ENCODE results near the gene SLC36A1.
"Not testable (repeated sequence)": the region's sequence is repeated elsewhere in the genome, so short reads cannot be mapped to it uniquely, and the experiment has no call there.

The SLC36A1 gene

DNA sequence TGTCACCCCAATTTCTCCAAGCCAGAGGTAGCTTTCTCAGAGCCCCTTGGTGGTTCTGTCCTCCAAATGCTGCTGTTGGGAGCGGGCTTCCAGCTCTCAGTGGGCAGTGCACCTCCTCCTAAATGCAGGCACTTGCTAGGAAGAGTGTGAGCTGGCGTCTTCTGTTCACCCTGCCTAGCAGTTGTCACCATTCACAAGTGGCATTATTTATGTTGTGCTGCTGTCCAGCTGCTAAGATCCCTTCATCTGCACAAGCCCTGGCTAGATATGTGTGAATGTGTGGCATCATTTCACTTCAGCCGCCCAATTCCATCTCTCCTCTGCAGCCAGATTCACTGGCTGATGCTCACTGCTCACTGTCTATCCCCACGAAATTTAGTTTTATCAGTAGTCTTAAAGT is 43.7 kb downstream of the SLC36A1 start:
- FAIRE-seq = no peak

DNA sequence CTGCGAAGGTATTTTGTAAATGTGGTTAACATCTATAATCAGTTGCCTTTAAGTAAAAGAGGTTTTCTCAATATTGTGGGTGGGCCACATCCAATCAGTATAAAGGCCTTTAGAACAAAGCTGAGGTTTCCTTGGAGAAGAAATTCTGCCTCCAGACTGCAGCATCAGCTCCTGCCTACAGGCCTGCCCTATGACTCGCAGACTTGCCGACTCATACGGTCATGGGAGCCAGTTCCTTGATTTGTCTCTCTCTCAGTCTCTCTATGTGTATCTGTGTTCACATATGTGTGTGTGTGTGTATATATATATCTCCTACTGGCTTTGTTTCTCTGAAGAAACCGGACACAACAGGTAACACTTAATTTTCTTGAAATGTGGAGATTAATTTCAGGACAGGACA is 45.3 kb downstream of the SLC36A1 start:
- no peak for FAIRE-seq

DNA sequence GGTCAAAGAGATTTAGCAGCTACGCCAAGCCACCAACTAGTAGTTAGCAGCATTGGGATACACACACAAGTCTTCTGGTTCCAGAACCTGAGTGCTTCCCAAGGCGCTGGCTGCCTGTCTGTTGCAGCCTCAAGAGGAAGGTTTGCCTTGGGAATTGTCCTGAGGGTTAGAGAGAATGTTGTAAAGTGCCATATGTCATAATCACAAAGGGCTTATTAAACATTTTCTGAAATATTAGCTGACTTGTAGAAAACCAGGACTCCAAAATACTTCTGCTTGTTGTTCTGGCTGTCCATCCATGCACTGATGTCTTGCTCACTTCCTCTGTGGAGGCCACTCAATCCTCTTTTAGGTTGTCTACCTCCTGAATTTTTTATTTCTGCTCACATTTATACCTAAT is 46.3 kb downstream of the SLC36A1 start:
- FAIRE-seq = no peak

DNA sequence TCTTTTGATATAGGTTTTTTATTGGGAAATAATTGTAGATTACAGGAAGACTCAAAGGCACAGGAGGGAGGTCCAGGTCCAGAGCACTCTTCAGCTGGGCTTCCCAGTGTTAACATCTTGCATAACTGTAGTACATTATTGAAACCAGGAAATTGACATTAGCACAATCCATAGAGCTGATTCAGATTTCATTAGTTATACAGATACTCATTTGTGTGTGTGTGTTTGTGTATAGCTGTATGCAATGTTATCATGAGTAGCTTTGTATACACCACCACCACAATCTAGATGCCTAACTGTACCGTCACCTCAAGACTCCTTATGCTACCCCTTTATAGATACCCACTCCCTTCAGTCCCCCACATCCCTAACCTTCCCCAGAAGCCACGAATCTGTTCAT is 47.9 kb downstream of the SLC36A1 start:
- FAIRE-seq = no peak

DNA sequence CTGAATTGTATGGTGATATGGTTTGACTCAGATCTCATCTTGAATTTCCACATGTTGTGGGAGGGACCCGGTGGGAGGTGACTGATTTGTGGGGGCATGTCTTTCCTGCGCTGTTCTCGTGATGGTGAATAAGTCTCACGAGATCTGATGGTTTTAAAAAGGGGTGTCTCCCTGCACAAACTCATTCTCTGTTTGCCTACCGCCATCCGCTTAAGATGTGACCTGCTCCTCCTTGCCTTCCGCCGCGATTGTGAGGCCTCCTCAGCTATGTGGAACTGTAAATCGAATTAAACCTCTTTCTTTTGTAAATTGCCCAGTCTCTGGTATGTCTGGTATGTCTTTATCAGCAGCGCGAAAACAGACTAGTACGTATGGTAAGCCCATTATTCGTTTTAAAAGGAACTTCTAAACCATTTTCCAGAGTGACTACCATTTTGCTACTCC is 48.7 kb downstream of the SLC36A1 start:
- FAIRE-seq = no peak

DNA sequence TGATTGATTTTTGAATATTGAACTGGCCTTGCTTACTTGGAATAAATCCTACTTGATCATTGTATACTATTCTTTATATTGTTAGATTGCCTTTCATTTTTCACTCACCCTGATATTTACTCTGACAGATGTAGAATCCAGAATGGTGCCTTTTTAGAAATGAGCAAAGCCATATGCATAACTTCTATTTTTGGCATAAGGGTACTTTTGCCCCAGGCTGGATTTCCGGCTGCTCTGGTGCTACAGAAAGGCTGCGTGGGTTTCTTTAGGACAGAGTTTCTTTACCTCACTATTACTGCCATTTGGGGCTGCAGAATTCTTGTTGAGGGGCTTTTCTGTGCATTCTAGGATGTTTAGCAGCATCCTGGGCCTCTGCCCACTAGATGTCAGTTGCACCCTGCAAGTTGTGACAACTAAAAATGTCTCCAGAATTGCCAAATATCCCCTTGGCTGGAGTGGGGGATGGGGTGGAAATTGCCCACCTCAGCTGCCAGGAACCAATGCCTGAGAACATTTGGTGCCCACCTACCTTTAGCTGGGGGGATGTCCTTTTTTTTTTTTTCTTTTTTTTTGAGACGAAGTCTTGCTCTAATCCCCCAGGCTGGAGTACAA is 50.1 kb downstream of the SLC36A1 start:
- no peak for FAIRE-seq

DNA sequence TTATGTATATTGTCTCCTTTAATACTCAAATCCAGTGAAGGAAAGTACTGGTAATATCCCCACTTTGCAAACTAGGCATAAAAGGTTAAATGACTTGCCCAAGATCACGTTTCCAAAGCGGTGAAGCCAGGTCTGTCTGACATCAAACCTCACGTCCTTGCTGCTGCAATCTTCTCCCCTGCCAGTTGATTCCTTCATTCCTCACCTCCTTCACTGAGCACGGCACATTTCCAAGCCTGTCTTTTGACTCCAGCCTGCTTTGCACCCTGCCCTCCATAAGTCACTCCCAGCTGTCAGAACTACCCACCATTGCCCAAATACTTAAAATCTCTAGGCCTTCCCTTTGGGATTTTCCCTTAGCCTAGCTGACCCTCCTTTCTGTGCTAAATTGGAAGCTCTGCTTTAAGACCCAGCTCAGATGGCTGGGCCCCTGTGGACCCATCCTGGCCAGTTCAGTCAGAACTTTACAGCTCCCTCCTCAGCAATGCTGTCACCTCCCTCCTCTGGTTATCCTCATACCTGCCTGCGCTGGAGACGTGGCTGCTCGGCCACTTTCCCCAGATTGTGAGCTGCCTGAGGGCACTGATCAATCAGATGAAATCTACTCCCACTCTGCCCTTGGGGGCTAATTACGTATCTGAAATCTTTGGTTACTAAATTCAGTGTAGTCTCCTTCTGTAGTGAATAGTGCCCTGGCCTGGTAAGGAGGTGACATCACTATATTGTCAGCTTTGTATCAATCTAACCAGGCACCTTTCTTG is 51.2 kb downstream of the SLC36A1 start:
- FAIRE-seq = no peak

DNA sequence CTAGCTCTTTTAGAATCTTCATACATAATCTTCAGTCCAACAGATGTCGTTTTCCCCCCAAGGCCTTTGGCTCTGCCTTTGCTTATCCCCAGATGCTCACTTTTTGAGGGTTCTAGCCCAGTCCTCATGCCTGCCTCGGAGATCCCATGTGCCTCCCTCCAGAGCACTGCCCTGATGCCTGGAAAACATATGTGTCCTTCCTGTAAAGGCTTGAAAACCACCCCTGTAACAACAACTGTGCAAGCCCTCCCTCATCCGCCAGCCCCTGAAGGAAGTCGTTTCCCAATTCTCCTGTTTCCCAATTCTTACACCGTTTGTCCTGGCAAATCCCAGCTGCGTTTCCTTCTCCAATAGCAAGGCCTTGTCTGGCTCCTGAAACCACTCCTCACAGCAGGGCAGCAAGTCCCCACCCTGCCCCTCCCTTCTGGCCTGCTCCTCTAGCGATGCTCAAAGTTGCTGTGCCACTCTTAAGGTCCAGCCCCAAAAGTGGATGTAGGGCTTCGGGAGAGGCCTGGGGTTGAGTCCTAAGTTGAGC is 52.2 kb downstream of the SLC36A1 start:
- no peak for FAIRE-seq

DNA sequence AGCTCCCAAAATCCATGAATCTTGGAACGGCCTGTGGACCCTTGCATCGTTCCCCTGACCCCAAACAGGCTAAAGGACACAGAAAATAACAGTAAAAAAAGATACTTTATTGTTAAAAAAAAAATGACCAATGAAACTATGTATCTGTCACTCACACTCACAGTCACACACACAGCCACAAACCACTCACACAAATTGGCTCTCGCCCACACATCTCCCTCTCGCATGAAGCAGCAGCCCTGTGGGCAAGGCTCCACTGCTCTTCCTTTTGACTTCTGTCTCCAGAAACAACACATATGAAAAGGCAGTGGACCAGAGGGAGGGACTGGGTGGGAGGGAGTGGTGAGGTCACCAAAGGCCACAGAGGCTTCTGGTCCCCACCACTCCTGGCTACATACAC is 56.6 kb downstream of the SLC36A1 start:
- FAIRE-seq = no peak

DNA sequence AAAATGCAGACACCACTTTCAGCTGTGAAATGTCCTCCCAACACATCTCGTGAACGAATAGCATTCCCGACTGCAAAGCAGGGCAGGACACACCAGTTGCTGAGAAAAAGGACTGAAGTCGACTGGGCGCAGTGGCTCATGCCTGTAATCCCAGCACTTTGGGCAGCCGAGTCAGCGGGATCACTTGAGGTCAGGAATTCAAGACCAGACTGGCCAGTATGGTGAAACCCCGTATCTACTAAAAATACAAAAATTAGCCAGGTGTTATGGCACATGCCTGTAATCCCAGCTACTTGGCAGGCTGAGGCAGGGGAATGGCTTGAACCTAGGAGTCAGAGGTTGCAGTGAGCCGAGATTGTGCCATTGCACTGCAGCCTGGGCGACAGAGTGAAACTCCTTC is 60.9 kb downstream of the SLC36A1 start:
- FAIRE-seq = not testable (repeated sequence)

DNA sequence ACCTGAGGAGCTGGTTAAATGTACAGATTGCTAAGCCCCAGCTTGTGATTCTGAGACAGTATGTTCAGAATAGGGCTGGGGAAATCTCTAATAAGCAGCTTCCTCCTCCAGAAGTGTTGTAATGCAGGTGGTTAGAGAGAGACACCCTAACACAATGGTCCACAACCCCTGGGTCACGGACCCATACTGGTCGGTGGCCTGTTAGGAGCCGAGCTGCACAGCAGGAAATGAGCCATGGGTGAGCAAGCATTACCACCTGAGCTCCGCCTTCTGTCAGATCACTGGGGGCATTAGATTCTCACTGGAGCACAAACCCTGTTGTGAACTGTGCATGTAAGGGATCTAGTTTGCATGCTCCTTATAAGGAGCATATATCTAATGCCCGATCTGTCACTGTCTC is 61.8 kb downstream of the SLC36A1 start:
- FAIRE-seq = no peak

DNA sequence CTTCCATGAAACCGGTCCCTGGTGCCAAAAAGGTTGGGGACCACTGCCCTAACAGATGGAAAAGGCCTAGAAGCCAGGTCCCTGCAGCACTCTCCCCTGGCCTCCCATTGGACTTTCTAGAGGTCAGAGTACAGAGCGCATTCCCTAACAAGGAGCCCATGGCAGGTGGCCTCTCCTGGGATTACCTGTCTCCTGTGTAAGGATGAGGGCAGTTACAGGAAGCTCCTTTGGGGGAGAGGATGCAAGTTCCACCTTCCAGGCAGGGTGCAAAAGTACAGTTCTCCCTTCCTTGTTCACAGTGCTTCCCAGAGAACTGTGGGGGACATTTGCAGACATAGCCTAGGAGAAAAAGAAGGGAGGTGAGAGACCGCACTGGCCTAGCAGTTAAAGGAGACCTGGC is 62.4 kb downstream of the SLC36A1 start:
- no peak for FAIRE-seq

DNA sequence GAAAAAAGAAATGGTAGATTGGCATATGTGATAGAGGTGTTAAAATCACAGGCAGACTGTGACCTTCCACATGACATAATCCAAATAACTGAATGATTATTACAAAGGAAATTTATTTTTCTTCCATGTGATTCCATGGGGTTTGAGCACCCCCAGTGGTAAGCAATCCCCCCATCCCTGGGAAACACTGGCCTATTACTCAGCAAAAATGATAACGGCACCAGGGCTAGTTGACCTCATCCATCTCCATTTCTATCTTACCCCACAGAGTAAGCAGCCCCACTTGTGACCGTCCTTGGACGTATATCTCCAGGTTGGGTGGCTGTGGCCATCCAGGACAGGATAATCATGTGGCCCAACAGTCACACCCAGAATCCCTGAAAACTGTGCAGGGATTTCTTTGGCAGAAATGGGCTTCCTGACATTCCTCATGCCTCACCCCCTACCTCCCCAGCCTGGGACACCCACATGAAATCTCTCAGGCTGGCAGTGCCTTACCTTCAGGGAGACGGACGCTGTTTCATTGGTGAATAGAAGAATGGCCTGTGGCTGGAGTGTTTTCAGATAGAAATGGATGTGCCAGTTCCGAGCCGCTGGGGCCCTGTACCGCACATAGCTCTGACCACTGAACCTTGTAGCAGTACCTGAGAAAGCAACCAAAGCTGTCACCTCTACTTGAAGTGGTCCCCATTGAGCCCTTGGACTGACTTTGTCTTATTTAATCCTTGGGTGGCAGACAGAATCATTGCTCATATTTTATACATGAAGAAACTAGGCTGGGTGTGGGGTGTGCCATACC is 69.9 kb downstream of the SLC36A1 start:
- no peak for FAIRE-seq

DNA sequence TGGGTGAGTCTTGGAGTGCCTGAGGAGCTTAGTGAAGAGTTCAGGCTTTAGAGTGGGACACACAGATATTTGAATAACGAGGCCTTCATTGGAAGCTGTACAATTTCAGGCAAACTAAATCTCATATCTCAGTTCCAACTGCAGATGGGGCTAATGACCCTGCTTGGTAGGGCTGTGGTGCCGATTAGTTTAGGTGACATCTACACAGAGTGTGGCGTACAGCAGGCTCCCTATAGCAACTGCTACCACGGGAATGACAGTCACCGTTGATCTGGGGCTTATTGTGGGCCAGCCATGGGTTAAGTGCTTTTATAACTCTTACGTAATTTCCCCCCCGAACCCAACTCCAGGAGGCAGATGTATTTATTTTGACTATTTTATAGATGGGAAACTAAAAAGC is 72.9 kb downstream of the SLC36A1 start:
- FAIRE-seq = no peak

DNA sequence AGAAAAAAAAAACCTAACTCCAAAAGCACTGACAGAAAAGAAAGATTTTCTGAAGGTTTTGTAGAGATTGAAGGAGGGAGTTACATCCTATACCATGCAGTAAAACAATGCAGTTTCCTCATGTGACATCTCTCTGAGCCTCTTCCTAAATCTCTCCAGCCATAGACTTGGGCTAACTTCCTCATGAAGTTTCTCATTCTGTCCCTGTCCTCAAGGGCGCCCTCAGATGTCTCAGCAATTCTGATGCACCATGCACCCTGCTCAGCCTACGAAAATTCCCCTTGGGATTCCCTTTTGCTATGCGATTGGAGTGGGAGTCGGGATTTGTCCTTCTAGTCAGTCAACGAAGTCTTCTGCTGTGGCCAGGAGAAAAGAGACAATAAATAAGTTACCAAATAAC is 74.8 kb downstream of the SLC36A1 start:
- FAIRE-seq = no peak

DNA sequence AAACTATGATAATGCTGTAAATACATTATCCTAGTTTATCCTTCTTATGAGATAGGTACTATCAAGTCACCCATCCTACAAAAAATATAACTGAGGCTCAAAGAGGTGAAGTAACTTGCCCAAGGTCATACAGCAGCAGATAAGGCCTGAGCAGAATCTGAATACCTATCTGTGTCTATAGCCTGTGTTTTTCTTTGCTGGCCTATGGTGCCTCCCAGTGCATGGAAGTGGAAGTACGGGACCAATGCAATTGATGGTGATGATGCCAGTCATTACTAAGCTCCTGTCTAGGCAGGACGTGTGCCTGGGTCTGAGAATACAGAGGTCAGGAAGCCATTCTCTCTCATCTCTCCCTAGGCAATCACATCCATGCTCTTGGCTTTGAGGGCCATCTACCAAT is 75.9 kb downstream of the SLC36A1 start:
- FAIRE-seq = no peak

DNA sequence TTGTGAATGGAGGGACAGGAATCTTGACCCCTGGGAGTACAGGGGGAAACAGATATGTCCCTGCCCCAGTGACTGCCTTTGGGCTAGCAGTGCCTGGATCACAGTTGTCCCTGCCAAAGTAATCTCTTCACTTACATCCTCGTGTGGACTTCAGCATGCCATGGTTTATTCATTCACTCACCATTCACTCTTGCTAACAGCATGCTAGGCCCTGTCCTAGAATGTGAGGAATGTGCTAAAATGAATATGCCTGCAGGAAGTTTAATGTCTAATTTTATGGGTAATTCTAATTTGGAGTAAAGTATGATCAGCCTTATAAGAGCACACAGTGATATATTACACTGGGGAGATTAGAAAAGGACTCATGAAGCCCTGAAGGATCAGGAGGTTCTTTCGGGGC is 80.8 kb downstream of the SLC36A1 start:
- FAIRE-seq = no peak

DNA sequence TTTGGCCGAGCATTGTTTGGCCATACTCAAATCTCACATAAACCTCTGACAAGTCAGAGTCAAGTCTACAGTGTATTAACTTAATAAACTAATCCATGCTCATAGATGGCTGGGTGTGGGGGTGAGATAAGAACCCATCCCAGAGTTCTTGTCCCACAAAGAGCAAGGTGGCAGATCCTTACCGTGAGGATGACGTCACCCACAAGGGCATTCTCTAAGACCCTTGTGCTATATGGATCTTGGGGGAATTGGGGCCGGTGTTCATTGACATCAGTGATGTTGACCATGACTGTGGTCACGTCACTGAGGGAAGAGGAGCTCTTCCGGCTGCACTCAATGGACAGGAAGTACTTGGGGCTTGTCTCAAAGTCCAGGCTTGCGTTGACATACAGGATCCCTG is 81.6 kb downstream of the SLC36A1 start:
- no peak for FAIRE-seq

DNA sequence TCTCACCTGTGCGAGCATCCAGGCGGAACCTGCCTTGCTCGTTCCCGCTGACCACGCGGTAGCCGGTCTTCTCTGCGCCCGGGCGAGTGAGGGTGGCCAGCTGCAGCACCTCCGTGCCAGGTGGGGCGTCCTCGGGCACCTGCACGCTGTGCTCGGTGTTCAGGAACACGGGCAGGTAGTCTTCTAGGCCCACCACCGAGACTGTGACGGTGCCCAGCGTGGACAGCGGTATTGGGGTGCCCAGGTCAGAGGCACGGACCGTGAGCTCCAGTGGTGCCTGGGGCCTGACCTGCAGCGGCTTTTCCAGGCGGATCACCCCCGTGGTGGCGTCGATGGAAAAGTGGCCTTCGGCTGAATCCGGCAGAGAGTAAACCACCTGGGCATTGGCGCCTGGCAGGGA is 84.2 kb downstream of the SLC36A1 start:
- no peak for FAIRE-seq

DNA sequence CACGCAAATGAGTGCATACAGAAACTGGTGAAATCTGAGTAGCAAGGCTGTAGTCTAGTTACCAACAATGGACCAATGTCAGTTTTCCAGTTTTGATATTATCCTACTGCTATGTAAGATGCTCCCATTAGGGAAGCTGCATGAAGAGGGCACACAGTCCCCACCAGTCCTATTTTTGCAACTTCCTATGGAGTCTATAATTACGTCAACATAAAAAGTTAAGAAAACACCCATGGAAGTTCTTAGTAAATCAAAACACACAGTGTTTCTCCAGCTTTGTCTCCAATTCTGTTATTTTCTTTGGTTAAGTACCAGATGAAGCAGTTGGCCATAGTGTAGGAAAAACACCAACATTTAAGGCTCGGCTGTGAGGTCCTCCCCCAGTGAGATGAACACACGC is 85.0 kb downstream of the SLC36A1 start:
- no peak for FAIRE-seq

DNA sequence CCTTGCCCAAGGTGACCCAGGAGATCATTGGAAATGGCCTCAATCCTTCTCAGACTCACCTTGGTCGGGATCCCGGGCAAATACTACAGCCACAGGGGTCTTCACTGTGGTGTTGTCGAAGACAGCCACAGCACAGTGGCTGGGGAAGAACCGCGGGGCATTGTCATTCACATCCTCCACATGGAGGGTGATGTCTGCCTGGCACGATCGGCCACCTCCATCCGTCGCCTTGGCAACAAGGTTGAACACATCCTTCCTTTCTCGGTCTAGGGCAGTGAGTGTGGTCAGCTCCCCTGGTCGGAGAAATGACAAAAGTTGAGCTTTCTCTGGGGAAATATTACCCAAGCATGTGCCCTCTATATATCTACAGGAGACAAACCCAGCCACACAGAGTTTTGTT is 86.9 kb downstream of the SLC36A1 start:
- no peak for FAIRE-seq

DNA sequence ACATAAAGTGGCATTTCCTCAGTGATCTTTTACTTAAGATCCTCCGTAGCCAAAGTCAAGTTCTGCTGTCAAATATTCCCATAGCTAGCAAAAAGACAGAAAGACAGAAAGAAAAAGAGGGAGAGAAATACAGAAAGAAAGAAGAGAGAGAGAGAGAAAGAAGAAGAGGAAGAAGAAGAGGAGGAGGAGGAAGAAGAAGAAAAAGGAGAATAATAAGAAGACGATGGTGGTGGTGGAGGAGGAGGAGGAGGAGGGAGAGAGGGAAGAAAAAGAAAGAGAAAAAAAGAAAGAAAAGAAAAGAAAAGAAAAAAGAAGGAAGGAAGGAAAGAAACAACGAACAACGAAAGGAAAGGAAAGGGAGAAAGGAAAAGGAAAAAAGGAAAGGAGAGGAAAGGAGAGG is 89.6 kb downstream of the SLC36A1 start:
- FAIRE-seq = no peak

DNA sequence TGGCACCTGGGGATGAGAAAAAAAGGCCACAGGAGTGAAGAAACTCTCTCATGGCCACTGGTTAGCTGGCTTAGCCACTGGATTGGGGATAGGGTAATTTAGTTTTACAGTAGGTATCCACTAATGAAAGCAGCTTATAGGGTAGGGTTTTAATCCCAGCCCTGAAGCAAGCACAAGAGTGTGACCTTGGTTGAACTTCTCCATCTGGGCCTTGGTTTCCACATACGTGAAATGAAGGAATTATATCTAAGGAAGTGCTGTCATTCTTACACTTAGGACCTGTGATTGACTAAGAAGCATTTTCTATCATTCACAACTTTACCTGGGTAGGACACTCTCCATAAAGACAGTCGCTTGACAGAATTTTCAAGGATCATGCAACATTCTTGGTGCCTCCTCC is 94.2 kb downstream of the SLC36A1 start:
- FAIRE-seq = no peak
